LNCaP clone FGC (cell line): ENCODE measurements around the gene NDRG3.
"Not testable (repeated sequence)": the region's sequence is repeated elsewhere in the genome, so short reads cannot be mapped to it uniquely, and the experiment has no call there.

Experiments
- DNase-seq: peaks from one replicate; pipeline ENCODE4 v3.0.0-alpha.2; 2011; ENCODE audit warnings: low read depth
- H3K4me3 ChIP-seq: 2 replicates; pipeline ENCODE4 v1.5.1; 2011; ENCODE audit warnings: mild to moderate bottlenecking, low read depth, low read length, control low read depth
- TF ChIP-seq, protein P1 (sequence below): IDR thresholded peaks from 2 replicates; pipeline ENCODE4 v1.5.1; 2012; ENCODE audit warnings: mild to moderate bottlenecking; ENCODE audit not compliant: control insufficient read depth, insufficient read depth; ENCODE audit errors: extremely low read depth

Gene NDRG3

DNA sequence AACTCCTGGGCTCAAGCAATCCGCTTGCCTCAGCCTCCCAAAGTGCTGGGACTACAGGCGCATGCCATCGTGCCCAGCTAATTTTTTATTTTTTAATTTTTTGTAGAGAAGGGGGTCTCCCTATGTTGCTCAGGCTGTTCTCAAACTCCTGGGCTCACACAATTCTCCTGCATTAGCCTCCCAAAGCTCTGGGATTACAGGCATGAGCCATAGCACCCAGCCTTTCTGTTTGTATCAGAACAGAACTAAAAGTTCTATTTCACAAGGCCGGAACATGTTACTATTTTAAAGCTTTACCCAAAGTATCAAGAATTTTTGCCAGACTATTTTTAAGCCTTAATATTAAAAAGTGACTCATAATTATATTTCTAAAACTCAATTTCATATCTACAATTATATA lies 42.4 kb downstream of the NDRG3 start:
- no peak overlapping the region for H3K4me3 ChIP-seq
- TF ChIP-seq, protein P1, sequence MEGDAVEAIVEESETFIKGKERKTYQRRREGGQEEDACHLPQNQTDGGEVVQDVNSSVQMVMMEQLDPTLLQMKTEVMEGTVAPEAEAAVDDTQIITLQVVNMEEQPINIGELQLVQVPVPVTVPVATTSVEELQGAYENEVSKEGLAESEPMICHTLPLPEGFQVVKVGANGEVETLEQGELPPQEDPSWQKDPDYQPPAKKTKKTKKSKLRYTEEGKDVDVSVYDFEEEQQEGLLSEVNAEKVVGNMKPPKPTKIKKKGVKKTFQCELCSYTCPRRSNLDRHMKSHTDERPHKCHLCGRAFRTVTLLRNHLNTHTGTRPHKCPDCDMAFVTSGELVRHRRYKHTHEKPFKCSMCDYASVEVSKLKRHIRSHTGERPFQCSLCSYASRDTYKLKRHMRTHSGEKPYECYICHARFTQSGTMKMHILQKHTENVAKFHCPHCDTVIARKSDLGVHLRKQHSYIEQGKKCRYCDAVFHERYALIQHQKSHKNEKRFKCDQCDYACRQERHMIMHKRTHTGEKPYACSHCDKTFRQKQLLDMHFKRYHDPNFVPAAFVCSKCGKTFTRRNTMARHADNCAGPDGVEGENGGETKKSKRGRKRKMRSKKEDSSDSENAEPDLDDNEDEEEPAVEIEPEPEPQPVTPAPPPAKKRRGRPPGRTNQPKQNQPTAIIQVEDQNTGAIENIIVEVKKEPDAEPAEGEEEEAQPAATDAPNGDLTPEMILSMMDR = no peak
- DNase-seq = no peak

DNA sequence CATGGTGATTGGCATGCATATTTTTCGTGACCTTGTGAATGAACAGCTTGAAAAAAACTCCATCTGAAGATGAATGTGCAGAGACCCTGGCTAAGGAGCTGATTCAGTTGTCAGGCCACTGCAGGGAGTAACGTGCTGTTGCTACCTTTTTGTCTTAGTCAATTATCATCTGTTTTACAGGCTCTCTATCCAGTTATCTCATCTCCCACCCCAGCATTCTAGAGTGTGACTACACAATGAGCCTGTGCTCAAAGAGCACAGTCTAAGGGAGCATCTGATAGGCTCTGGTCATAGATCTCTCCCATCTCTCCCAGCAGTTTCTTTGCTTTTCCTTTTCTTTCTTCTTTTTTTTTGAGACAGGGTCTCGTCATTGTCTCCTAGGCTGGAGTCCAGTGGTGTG lies 45.5 kb downstream of the NDRG3 start:
- DNase-seq = no peak
- TF ChIP-seq, protein P1 = no peak
- H3K4me3 ChIP-seq = no peak overlapping the region

DNA sequence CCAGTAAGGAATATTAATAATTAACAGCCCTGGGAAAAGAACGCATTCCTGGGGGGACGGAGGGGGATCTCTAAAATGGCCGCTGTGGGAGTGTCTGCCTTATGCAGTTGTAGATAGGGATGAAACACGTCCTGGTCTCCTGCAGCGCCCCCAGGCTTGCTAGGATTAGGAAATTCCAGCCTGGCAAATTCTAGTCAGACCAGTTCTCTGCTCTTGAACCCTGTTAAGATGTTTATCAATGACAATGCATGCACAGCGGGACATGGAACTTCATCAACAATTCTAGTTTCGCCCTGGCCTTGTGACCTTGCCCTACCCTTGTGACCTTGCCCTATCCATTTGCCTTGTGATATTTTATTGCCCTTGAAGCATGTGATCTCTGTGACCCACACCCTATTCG lies 50.4 kb downstream of the NDRG3 start:
- not testable (repeated sequence) for DNase-seq

DNA sequence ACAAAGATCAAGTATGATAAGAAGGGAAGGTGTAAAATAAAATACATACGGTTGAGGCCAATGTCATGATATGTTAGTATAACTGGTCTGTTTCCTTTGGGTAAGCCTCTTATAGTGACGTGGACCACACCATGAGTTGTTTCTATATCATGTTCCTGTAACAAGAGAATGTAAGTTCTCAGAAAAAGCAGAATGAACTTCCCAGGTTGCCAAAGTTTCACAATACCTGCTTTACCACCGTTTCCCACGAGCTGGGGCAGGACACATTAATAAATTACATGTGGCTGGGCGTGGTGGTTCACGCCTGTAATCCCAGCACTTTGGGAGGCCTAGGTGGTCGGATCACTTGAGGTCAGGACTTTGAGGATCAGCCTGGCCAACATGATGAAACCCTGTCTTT lies 57.3 kb downstream of the NDRG3 start:
- H3K4me3 ChIP-seq = no peak overlapping the region
- TF ChIP-seq, protein P1 = no peak
- DNase-seq = no peak

More for the DNA sequence above, 50.4 kb downstream of the NDRG3 start:
- not testable (repeated sequence) for H3K4me3 ChIP-seq

DNA sequence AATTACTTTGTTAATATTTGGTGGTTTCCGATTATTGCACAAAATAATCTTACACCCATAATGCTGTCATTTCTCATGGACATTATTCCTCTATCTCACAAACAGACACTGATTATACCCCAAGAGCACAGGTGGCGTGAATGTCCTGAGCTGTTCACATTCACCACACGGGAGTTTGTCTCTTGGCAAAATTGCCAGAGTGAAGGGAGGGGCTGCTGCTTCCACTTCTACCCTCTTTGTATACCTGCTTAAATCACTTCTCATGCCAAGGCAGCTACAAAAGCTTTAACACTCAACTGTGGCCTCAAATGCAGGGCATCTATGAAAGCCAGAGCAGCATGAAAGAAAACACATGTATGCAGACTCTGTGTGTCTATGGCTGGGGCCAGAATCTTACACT lies 58.0 kb downstream of the NDRG3 start:
- TF ChIP-seq, protein P1 = no peak
- no peak for DNase-seq
- no peak overlapping the region for H3K4me3 ChIP-seq

DNA sequence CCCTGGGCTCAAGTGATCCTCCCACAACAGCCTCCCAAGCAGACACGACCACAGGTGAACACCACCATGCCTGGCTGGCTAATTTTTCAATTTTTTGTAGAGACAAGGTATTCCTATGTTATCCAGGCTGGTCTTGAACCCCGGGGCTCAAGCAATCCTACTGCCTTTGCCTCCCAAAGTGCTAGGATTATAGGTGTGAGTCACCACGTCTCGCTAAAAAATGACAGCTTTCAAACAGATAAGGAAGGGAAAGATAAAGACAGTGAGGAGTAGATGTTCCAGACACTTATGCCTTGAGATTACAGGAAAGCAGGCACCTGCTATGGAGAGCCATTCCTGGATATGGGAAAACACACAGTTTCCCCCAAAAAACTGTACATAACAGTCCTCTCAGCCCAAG lies 58.9 kb downstream of the NDRG3 start:
- H3K4me3 ChIP-seq = no peak overlapping the region
- TF ChIP-seq, protein P1 = no peak
- no peak for DNase-seq

DNA sequence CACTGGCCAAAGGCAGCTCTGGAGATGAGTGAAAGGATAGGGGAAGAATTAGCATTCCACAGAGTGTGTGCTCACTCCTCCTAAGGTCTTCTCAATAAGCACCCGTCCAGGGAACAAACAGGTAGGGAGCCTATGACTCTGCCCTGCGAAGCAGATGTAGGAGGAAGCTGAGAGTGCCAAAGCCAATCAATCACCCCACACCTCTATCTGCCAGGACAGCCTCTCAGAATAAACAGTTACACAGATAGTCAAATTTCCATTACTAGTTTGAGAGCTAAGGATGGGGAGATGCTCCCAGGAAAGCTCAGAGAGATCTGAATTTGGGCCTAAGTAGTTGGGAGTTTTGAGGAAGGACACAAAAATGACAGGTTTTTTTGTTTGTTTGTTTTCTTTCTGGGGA lies 59.4 kb downstream of the NDRG3 start:
- TF ChIP-seq, protein P1 = no peak
- no peak for DNase-seq
- H3K4me3 ChIP-seq = no peak overlapping the region
